NCI-H1417 treated with DMSO at 0.1 percent for 48 hours (cell line): Measurements from ENCODE around the gene SEMA4G.

Experiments
- DNase-seq: peaks from one replicate; lab custom pipeline; 2025; lab: John Stamatoyannopoulos, UW

SEMA4G gene, protein sequence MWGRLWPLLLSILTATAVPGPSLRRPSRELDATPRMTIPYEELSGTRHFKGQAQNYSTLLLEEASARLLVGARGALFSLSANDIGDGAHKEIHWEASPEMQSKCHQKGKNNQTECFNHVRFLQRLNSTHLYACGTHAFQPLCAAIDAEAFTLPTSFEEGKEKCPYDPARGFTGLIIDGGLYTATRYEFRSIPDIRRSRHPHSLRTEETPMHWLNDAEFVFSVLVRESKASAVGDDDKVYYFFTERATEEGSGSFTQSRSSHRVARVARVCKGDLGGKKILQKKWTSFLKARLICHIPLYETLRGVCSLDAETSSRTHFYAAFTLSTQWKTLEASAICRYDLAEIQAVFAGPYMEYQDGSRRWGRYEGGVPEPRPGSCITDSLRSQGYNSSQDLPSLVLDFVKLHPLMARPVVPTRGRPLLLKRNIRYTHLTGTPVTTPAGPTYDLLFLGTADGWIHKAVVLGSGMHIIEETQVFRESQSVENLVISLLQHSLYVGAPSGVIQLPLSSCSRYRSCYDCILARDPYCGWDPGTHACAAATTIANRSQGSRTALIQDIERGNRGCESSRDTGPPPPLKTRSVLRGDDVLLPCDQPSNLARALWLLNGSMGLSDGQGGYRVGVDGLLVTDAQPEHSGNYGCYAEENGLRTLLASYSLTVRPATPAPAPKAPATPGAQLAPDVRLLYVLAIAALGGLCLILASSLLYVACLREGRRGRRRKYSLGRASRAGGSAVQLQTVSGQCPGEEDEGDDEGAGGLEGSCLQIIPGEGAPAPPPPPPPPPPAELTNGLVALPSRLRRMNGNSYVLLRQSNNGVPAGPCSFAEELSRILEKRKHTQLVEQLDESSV

DNA sequence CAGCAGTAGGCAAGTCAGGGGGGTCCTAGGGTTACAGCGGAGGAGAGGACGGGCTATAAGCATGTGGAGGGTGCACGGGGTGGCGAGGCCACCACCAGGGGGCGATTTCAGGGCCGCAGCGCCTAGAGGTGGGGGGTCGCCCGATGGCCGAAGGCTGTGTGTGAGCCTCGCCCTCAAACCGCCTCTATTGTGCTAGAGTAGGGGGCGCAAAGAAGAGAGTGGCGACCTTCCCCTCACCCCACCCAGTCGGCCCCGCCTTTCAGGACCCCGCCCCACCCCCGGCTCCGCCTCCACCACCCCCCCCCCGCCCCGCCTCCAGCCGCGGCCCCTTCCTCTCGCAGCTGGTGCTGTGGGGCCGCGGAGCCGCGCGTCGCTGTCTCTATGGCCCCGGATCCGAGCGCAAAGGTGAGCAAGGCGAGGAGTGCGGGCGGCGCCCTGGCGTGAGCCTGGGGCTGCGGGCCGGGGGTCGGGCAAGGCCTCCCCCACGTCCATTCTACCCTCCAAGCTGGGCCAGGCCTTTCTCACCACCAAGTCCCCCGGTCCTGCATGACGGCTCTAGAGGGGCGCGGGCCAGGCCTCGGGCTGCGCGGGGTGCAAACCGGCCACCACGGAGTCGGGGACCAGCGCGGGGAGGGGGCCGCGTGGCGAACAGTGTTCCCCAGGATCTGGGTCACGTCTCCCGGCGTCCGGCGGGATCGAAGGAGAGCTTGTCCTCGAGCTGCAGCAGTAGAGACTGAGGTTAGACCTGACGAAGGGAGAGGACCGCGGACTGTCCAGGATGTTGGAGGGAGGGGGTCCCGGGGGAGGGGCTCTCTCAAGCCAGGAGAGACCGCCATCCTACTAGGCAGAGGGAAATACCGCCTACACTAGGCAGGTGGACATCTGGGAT lies at the start of gene SEMA4G:
TSS of gene SEMA4G (plus strand) at position 318 of the 889 bp plus-strand sequence. CDS start 3,409 bp downstream, outside the sequence.
- no peak for DNase-seq

GRCh38 chr10:100923580-100923979 lies 45.7 kb upstream of the SEMA4G start:
- DNase-seq, result no peak

DNA sequence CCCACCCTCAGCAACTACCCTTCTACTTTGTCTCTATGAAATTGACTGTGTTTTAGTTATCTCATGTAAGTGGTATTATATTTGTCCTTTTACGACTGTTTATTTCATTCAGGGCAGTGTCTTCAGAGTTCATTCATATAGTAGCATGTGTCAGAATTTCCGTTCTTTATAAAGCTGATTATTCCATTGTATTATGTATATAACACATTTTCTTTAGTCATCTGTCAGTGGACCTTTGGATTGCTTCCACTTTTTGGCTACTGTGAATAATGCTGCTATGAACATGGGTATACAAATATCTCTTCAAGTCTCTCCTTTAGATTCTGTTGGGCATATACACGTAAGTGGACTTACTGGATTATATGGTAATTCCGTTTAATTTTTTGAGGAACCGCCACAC lies 42.0 kb upstream of the SEMA4G start:
- DNase-seq, result no peak

GRCh38 chr10:100928039-100928438 lies 41.3 kb upstream of the SEMA4G start:
- no peak for DNase-seq

- no peak for DNase-seq
Observed at GRCh38 chr10:100930368-100930767, 38.9 kb upstream of the SEMA4G start.

GRCh38 chr10:100934084-100934659 lies 35.1 kb upstream of the SEMA4G start:
- no peak for DNase-seq

DNA sequence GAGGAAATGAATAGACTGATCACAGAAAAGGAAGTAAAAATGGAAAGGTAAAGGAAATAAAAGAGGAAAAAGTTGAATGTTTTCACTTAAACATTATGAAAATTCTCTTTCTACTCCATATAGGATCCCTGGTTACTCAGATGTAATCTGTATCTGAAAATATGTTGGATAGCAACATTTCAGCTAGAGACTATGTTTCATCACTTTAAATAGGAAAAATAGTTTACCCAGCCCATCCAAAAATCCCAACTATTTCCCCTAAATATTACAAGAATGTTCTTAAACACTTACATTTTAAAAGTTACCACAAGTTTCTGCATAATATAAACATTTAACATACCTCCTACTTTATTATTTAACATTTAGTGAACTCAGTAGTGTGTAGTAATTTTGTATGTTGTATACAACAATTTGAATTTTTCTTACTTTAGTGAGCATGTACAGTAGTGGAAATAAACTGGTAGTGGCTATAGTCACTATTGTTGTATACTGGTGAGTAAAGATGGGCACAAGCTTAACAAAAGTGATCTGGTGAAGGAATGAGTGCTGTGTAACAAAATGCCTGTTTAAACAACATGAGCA lies 29.4 kb upstream of the SEMA4G start:
- no peak for DNase-seq

DNA sequence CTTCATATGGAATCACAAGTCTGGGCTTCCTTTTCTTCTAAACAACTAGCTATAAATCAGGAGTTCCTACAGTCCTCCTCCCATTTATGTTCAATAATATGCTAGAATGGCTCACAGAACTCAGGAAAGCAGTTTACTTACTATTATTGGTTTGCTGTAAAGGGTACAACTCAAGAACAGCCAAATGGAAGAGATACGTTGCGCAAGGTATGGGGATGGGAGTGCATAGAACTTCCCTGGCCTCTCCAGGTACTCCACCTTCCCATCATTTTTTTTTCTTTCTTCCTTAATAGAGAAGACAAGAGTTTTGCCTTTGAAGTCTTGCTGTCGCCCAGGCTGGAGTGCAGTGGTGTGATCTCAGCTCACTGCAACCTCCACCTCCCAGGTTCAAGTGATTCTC lies 27.1 kb upstream of the SEMA4G start:
- DNase-seq, result no peak

DNA sequence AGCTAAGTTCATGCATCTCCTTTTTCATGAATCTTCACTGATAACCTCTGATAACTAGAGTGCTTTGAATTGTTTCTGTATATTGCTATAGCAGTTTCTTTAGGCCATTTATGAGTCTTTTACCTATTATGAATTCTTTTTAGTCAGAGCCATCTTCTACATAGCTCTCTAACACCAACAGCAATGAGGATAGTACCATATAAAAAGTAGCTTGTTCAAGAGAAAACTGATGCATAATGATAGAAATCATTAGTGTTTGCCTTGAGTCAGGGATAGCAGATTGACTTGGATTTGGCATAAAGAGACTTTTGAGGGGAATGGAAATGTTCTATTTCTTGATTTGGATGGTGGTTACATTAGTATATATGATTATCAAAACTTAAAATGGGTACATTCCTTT lies 25.8 kb upstream of the SEMA4G start:
- no peak for DNase-seq

DNA sequence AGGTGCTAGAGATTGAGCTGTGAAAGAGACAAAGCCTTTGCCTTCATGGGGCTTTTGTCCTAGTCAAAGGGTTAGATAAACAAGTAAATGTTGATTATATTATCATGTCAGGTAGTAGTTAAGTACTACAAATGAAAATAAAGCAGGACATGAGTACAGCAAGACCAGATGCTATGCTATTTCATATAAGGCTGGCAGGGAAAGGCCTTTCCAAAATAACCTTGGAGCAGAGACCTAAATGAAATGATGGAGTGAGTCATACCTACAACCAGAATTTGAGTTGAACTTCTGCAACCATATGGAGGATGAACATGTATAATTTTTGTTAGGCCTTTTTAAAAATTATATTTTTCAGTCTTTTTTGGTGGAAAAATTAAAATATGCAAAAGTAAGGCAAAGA lies 23.6 kb upstream of the SEMA4G start:
- DNase-seq, result no peak

- DNase-seq, result no peak
Observed at GRCh38 chr10:100948916-100949315, 20.4 kb upstream of the SEMA4G start.

GRCh38 chr10:100960251-100960650 lies 9.1 kb upstream of the SEMA4G start:
- DNase-seq, result no peak

DNA sequence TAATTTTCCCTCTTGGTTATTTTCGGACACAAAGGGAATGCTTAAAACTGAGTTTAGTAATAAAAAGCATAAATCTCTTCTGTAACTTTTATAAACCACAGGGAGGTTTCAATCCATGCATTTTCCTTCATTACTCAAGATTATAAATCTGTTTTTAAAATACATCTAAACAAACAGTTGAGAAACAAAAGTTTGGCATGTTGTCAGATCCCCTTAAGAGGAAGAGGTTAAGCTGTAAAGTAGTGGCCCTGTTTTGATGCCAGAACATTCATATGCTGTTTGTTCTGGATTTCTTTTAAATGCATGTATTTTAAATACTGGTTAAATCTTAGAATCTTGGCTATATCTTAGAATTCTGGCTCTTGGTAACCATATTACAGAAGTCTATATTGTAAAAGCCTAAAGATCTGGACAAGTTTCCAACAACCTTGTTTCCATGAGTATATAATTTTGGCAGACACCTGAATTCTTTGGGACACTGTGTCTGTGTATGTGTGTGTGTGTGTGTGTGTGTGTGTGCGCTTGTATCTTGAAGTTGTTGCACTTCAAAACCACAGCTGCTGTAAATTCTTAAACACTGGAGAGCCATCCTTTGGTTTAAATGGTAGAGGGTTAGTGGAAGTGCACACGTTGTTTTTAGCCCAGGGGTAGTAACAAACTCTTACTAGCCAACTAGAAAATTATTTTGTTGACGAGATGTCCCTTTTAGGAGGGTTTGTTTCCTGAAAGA lies 6.8 kb upstream of the SEMA4G start:
- DNase-seq, result no peak

DNA sequence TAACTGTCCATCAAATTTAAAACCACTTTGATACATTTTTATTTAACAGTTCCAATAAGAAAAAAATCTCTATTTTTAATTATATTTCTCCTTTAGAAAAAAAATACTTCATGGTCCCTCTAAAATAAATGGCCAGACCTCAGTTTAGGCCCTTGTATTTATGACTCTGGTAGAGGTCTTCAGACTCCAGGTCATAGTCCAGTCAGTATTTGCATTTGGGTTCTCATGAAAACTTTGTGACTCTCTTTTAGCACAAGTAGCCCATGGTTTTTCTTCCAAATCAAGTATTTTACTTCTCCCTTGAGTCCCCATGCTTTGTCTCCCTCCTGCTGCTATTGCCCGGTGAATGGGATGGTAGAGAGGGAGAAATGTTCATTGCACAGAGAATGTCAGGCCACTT lies 5.5 kb upstream of the SEMA4G start:
- no peak for DNase-seq

- DNase-seq, result no peak
Observed at GRCh38 chr10:100965820-100966219, 3.5 kb upstream of the SEMA4G start.

- DNase-seq, result no peak
Observed at GRCh38 chr10:100966887-100967286, 2.4 kb upstream of the SEMA4G start.

DNA sequence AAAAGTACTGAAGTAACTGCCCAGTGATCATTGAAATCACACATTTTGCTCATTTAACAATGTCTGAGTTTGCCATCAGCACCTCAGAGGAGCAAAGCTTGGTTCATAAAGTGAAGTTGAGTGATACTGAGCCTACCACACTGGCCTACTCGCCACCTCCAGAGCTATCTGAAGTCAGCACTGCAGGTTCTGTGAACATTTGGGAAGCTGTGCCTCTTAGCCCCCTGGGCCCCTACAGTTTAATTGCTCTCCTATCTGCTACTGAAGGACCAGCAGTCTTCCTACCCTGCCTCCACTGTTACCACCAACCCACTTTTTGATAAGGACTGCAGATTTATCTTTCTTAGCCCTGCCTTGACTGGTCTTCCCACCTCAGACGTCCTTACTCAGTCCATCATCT lies 2.0 kb upstream of the SEMA4G start:
- DNase-seq, result no peak

- no peak for DNase-seq
Observed at GRCh38 chr10:100968062-100968736, 1.1 kb upstream of the SEMA4G start.

- no peak for DNase-seq
Observed at GRCh38 chr10:100968863-100969186, 479 bp upstream of the SEMA4G start.
